CD14-positive monocyte (primary cell): ENCODE measurements around the gene RRAS. TPM values are rescaled to one million over a fixed set of nuclear protein-coding genes. Genes with fewer than 3 reads are reported as not detected.

ENCODE experiments used
- DNase-seq, 3 donors: peaks; one replicate each; pipeline ENCODE4 v3.0.0-alpha.2; 2011 to 2022
- H2AFZ ChIP-seq: 2 replicates; pipeline ENCODE4 v1.6.0; 2012; ENCODE audit warnings: mild to moderate bottlenecking, low read depth, low read length, inconsistent platforms; ENCODE audit not compliant: insufficient read depth, poor library complexity, severe bottlenecking
- H3K27ac ChIP-seq, 2 donors: 1 replicate in 1 of 2; 2 replicates in 1 of 2; pipeline ENCODE4 v1.5.1; 2012 to 2013; ENCODE audit warnings: low read length in 2 of 2, control low read depth in 1 of 2, inconsistent platforms in 1 of 2, low read depth in 1 of 2, mild to moderate bottlenecking in 1 of 2
- H3K27me3 ChIP-seq, 2 donors: one replicate each; pipeline versions ENCODE4 v1.6.0 to v1.6.1; 2011 to 2013; ENCODE audit warnings: low read length in 2 of 2; ENCODE audit not compliant: control insufficient read depth in 2 of 2, insufficient read depth in 2 of 2
- H3K36me3 ChIP-seq, 2 donors: replicated peaks in 1 of 2; 1 replicate in 1 of 2; 2 replicates in 1 of 2; pipeline versions ENCODE4 v1.5.1 to v1.6.1; 2012 to 2013; ENCODE audit warnings: low read length in 2 of 2, control low read depth in 1 of 2, inconsistent platforms in 1 of 2, mild to moderate bottlenecking in 1 of 2; ENCODE audit not compliant: insufficient read depth in 2 of 2, control insufficient read depth in 1 of 2
- H3K4me1 ChIP-seq, 2 donors: 1 replicate in 1 of 2; 2 replicates in 1 of 2; pipeline versions ENCODE4 v1.5.1 to v1.6.1; 2012 to 2013; ENCODE audit warnings: low read length in 2 of 2, control low read depth in 1 of 2, inconsistent platforms in 1 of 2, mild to moderate bottlenecking in 1 of 2, moderate library complexity in 1 of 2; ENCODE audit not compliant: insufficient read depth in 2 of 2, control insufficient read depth in 1 of 2
- H3K4me2 ChIP-seq: replicated peaks from 2 replicates; pipeline ENCODE3; 2012; ENCODE audit warnings: low read length, moderate library complexity, mild to moderate bottlenecking; ENCODE audit not compliant: poor library complexity, severe bottlenecking; ENCODE audit errors: extremely low read depth
- H3K4me3 ChIP-seq, 3 experiments: fragments of 200-600 bp in 1 of 3; sonication (generic) in 1 of 3; replicated peaks in 1 of 3; 1 replicate in 2 of 3; 2 replicates in 1 of 3; pipeline ENCODE4 v1.5.1; 2011 to 2013; ENCODE audit warnings: low read length in 3 of 3, mild to moderate bottlenecking in 3 of 3, control low read depth in 2 of 3, low read depth in 2 of 3, inconsistent platforms in 1 of 3, moderate library complexity in 1 of 3
- H3K79me2 ChIP-seq: 2 replicates; pipeline ENCODE4 v1.6.0; 2012; ENCODE audit warnings: mild to moderate bottlenecking, control low read depth, inconsistent platforms, low read length, moderate library complexity; ENCODE audit not compliant: insufficient read depth
- H3K9ac ChIP-seq: 2 replicates; pipeline ENCODE4 v1.6.0; 2017; ENCODE audit warnings: low read length, mild to moderate bottlenecking; ENCODE audit not compliant: insufficient read depth, poor library complexity, severe bottlenecking
- H3K9me3 ChIP-seq, 2 donors: replicated peaks in 1 of 2; 1 replicate in 1 of 2; 2 replicates in 1 of 2; pipeline versions ENCODE4 v1.5.1 to v1.6.1; 2012 to 2013; ENCODE audit warnings: low read length in 2 of 2, control low read depth in 1 of 2; ENCODE audit not compliant: control insufficient read depth in 1 of 2, insufficient read depth in 1 of 2
- H4K20me1 ChIP-seq: 2 replicates; pipeline ENCODE4 v1.6.0; 2012; ENCODE audit warnings: mild to moderate bottlenecking, low read length, control low read depth, moderate library complexity; ENCODE audit not compliant: insufficient read depth
- H3K27ac Mint-ChIP-seq, 7 donors: one replicate each; pipeline ENCODE4 v1.8.0; 2020; ENCODE audit warnings: mild to moderate bottlenecking in 7 of 7, mixed read lengths in 7 of 7, moderate library complexity in 6 of 7, inconsistent platforms in 2 of 7
- H3K27me3 Mint-ChIP-seq, 3 donors: one replicate each; pipeline ENCODE4 v1.8.0; 2021 to 2022; ENCODE audit warnings: low read depth in 3 of 3, mild to moderate bottlenecking in 3 of 3, mixed read lengths in 3 of 3, moderate library complexity in 3 of 3, inconsistent platforms in 1 of 3
- H3K36me3 Mint-ChIP-seq, 2 donors: one replicate each; pipeline ENCODE4 v1.8.0; 2020; ENCODE audit warnings: mixed read lengths in 2 of 2, inconsistent platforms in 1 of 2, mild to moderate bottlenecking in 1 of 2
- H3K4me1 Mint-ChIP-seq: one replicate; pipeline ENCODE4 v1.8.0; 2020; ENCODE audit warnings: mild to moderate bottlenecking, mixed read lengths
- H3K4me3 Mint-ChIP-seq, 2 donors: one replicate each; pipeline ENCODE4 v1.8.0; 2020; ENCODE audit warnings: mild to moderate bottlenecking in 2 of 2, mixed read lengths in 2 of 2, moderate library complexity in 1 of 2
- H3K9me3 Mint-ChIP-seq, 7 donors: one replicate each; pipeline ENCODE4 v1.8.0; 2020 to 2022; ENCODE audit warnings: mixed read lengths in 7 of 7, mild to moderate bottlenecking in 6 of 7, moderate library complexity in 6 of 7, inconsistent platforms in 2 of 7
- WGBS: methylation state at CpG from one replicate; pipeline ENCODE4 v1.1.5; 2013; ENCODE audit warnings: missing lambda C conversion rate; ENCODE audit not compliant: insufficient coverage; 5-methylcytosine and 5-hydroxymethylcytosine counted together
- intact Hi-C, 2 donors: fragments of 100-400 bp; cut with micrococcal nuclease; formaldehyde crosslinking; loops; one replicate each; pipeline versions ENCODE4 v1.15.0 to v1.15.1; 2023
- polyA plus RNA-seq, 3 donors: library from polyadenylated mRNA; depleted of rRNA in 1 of 3; unstranded in 2 of 3; stranded (reverse) in 1 of 3; fragments of 300-500 nt in 2 of 3; fragments of >200 nt in 1 of 3; fragmentation: Illumina TruSeq in 2 of 3; gene quantifications; 1 replicate in 2 of 3; 2 replicates in 1 of 3; pipeline ENCODE4 v1.2.3, GENCODE V29; 2012 to 2021
- TF ChIP-seq, protein P1 (sequence below): fragments of 200-600 bp; IDR thresholded peaks from one replicate; pipeline ENCODE4 v1.8.0; 2022; ENCODE audit warnings: antibody characterized with exemption, mild to moderate bottlenecking

The RRAS gene
- polyA plus RNA-seq, 3 donors: 74.9 to 91.7 (median 80.0) TPM

DNA sequence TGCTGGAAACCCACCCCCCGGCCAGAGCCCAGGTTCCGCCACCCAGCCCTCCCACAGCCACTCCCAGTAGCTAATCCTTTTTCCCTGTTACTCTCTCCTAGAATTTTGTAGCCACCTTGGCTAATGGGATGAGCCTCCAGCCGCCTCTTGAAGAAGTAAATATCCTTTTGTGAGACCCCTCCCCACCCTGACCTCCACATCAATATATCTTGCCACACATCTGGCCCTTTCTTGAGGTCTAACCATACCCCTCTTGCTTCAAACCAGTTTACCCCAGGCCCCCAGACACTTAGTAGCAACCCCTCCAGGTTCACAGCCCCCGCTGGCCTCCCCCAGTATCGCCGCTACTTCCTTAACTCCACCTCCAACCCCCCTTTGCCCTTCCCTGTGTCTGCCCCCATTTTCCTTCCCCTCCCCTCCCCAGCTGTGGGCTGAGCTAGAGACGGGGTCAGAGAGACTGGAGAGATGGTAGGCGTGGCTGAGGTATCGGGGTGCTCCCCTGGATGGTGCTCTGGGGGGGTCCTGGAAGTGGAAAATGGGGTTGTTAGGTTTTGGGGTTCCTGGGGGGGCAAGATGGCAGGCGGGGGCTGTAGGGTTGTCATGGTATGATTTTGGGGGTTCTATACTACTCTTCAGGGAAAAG, 39.9 kb upstream of the RRAS start:
- Histone ChIP-seq H3K4me1 (peaks cover 24 to 38% of the 10 kb centered on the region in 2 donors), H2AFZ (no peak overlapping the region), H3K4me2 (peak overlapping the region; percentile 75), H3K9ac (no peak overlapping the region), H3K27me3 (no peaks in the 10 kb centered on the region), H4K20me1 (peaks cover 25% of the 10 kb centered on the region), H3K36me3 (peaks cover 20 to 31% of the 10 kb centered on the region in 2 donors), H3K79me2 (peaks cover 37% of the 10 kb centered on the region), H3K9me3 (no peaks in the 10 kb centered on the region), H3K4me3 (peak overlapping the region in 1 of 3 experiments; percentile 68), H3K27ac (peak overlapping the region in 1 of 2 donors; percentile 45)
- Mint-ChIP-seq H3K4me3 (no peak overlapping the region), H3K4me1 (peaks cover 18% of the 10 kb centered on the region), H3K27me3 (peaks cover 0 to 7% (median 0%) of the 10 kb centered on the region in 3 donors), H3K36me3 (peaks cover 27 to 38% of the 10 kb centered on the region in 2 donors), H3K27ac (peak overlapping the region in 2 of 7 donors; percentile 27 to 84), H3K9me3 (peaks cover 0 to 2% (median 0%) of the 10 kb centered on the region in 7 donors)
- DNase-seq: no peak
- TF ChIP-seq, protein P1, sequence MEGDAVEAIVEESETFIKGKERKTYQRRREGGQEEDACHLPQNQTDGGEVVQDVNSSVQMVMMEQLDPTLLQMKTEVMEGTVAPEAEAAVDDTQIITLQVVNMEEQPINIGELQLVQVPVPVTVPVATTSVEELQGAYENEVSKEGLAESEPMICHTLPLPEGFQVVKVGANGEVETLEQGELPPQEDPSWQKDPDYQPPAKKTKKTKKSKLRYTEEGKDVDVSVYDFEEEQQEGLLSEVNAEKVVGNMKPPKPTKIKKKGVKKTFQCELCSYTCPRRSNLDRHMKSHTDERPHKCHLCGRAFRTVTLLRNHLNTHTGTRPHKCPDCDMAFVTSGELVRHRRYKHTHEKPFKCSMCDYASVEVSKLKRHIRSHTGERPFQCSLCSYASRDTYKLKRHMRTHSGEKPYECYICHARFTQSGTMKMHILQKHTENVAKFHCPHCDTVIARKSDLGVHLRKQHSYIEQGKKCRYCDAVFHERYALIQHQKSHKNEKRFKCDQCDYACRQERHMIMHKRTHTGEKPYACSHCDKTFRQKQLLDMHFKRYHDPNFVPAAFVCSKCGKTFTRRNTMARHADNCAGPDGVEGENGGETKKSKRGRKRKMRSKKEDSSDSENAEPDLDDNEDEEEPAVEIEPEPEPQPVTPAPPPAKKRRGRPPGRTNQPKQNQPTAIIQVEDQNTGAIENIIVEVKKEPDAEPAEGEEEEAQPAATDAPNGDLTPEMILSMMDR: no peak
- 94% methylated on average over 3 of the region's 10 CpGs for WGBS
- intact Hi-C loops: loop anchor here (5.0 to 10.0 kb wide), 6 partner anchors 38 to 208 kb away; partner anchors contain the start of genes PRR12 (in 2 of the 2), RPS11 (in 2 of the 2), AKT1S1 (in 1 of the 2) and FLT3LG (in 1 of the 2)

DNA sequence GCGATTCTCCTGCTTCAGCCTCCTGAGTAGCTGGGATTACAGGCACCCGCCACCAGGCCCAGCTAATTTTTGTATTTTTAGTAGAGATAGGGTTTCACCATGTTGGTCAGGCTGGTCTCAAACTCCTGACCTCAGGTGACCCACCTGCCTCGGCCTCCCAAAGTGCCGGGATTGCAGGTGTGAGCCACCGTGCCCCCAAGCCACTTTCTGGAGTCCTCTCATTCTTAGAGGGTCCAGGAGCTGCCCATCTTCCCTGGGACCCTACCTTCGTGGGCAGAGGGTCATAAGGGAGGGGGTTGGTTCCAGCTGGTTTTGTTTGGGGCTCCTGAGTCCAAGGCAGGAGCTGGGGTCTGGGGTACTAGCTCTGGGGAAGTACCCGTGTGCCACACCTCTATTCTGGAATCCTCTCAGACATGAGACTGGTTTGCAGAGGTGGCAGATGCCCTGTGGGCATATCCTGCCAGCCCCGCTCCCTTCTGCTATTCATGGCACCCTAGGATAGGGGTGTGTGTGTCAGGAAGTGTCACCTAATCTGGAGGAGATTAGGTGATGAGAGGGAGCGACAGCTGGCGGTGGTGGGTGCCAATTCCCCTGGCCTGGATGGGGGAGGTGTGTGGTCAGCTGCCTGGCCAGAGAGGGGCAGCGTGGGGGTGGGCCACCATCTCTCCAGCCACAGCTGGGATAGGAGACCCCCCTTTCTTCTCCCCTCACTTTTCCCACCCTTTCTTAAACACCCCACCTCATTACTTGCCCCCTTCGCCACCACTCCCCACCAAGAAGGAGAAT, 39.2 kb upstream of the RRAS start:
- no peak overlapping the region for H3K27ac ChIP-seq

More for the DNA sequence above, 39.2 kb upstream of the RRAS start:
- no peak overlapping the region for H3K9ac ChIP-seq
- intact Hi-C loops: loop anchor here (5.0 to 10.0 kb wide), 6 partner anchors 37 to 207 kb away; partner anchors contain the start of genes PRR12 (in 2 of the 2), RPS11 (in 2 of the 2), AKT1S1 (in 1 of the 2) and FLT3LG (in 1 of the 2)
- H3K27me3 ChIP-seq: no peaks in the 10 kb centered on the region
- WGBS: 89% methylated on average over 4 of the region's 12 CpGs
- no peak overlapping the region for H2AFZ ChIP-seq
- peaks cover 0 to 2% (median 0%) of the 10 kb centered on the region in 7 donors for H3K9me3 Mint-ChIP-seq
- peaks cover 25% of the 10 kb centered on the region for H4K20me1 ChIP-seq
- no peak for DNase-seq
- H3K27ac Mint-ChIP-seq: peak overlapping the region in 4 of 7 donors; percentile 14 to 99 (median 36)
- H3K4me2 ChIP-seq: no peak overlapping the region
- H3K4me3 Mint-ChIP-seq: no peak overlapping the region
- peaks cover 17 to 24% of the 10 kb centered on the region in 2 donors for H3K36me3 ChIP-seq
- peaks cover 24 to 38% of the 10 kb centered on the region in 2 donors for H3K4me1 ChIP-seq
- peaks cover 25 to 33% of the 10 kb centered on the region in 2 donors for H3K36me3 Mint-ChIP-seq
- H3K4me1 Mint-ChIP-seq: peaks cover 18% of the 10 kb centered on the region
- no peaks in the 10 kb centered on the region for H3K9me3 ChIP-seq
- TF ChIP-seq, protein P1: no peak
- peaks cover 37% of the 10 kb centered on the region for H3K79me2 ChIP-seq
- H3K27me3 Mint-ChIP-seq: peaks cover 0 to 5% (median 0%) of the 10 kb centered on the region in 3 donors
- H3K4me3 ChIP-seq: no peak overlapping the region
